ENCODE measurements around the gene YIPF5. TPM values are rescaled to one million over a fixed set of nuclear protein-coding genes. Genes with fewer than 3 reads are reported as not detected.

YIPF5 gene
- total RNA-seq, 1 donor from 2014 or later = 48.6 TPM

DNA sequence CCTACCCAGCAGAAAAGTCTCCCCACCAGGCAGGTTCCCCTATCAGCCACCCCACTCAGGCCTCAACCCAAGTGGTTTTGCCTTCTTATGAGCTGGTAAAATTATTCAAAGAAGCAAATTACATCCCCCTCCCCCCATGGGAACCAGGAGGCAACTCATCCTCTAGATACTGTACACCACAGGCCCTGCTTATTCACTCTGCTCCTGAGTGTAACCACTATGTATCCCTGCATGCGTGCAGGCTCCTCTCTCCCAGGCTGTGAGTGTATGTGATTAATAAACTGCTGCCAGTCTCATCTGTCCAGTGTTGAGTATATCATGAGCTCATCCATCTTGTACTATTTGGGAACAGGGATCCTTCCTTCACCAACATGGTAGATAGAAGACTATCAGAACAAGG, 8.8 kb upstream of the YIPF5 start:
- no peak for DNase-seq (ENCODE audit: low spot score)

DNA sequence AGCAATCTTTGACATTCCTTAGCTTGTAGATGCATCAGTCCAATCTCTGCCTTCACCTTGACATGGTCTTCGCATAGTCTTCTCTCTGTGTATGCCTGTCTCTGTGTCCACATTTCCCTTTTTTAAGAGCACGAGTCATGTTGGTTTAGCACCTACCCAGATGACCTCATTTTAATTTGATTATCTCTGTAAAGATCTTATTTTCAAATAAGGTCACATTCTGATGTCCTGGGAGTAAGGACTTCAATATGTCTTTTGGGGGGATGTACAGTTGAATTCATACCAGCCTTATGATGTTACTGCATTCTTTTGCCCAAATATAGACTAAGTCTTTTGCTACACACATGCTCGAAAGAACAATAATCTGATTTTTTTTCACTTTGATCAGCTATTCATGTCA, 7.1 kb upstream of the YIPF5 start:
- no peak for DNase-seq (ENCODE audit: low spot score)

DNA sequence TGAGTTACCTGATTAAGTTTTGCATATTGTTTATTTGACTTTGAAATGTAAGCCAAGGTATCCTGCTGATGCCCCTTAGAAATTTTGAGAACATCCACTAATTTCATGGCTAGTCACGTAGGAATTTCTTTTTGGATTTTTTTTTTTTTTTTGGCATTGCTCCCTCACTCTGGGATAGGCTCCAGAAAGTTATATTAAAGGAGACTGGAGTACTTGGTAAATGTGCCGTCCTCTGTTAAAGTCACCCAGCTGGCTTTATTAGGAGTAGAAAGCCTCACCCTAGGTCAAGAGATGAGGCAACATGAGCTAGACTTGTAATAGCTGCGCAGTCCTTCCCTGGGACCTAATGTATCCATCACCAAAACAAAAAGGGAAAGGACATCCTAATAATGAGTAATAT, 3.3 kb upstream of the YIPF5 start:
- no peak for DNase-seq (ENCODE audit: low spot score)

DNA sequence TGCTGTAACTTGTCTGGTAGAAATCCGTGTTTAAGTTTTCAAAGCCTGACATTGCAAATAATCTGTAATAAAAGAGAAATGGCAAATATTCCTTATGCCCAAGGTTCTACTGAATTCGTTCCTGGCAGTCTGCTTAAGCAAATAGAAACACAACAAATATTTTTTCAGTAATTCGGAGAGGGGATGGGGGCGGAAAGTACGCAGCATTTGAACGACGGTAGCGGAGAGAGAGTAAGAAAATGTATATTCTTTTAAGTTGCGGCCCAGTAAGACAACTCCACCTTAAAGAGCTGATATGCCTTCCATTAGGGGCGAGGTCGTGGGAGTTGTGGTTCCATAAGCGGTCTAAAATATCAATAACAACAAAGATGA, 569 bp downstream of the YIPF5 start:
- DNase-seq (ENCODE audit: low spot score) = no peak

GRCh38 chr5:144167998-144168397, 2.5 kb downstream of the YIPF5 start:
- no peak for DNase-seq (ENCODE audit: low spot score)

- DNase-seq (ENCODE audit: low spot score) = no peak
Measured at GRCh38 chr5:144166696-144167095, 3.8 kb downstream of the YIPF5 start.

DNA sequence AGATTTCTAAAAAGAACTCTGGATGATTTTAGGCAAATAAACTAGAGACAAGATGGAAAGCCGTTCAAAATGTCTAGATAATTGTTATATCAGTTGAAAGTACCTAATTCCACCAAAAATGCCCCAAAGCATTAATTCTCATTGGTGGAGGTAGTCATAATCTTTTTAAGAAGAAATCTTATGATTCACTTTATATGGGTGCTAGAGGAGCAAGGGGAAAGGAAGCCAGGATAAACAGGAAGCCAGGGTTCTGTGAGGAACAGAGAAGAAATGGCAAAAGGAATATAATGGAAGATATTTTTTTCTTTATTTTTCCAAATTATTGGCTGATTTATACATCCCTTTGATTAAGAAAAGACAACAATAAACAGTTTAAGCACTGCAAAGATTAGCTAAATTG, 7.8 kb downstream of the YIPF5 start:
- no peak for DNase-seq (ENCODE audit: low spot score)

DNA sequence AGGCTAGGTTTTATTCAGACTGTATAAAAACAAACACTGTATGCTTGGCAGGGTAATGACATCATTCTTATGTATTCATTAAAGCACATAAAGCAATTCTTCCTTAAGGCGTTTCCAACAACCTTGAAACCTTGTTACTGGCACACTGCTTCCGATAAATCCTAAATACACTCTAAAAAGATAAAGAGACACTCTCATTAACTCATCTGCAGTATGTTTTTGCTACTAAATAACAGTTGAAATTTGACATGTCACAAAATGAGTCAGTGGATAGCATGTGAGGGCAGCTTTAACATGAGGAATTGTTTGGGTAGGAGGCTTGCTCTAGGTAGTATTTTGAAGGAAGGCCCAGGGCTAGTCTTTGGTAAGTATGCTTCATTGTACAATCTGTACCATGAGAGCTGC, 13.7 kb downstream of the YIPF5 start:
- DNase-seq (ENCODE audit: low spot score) = no peak

DNA sequence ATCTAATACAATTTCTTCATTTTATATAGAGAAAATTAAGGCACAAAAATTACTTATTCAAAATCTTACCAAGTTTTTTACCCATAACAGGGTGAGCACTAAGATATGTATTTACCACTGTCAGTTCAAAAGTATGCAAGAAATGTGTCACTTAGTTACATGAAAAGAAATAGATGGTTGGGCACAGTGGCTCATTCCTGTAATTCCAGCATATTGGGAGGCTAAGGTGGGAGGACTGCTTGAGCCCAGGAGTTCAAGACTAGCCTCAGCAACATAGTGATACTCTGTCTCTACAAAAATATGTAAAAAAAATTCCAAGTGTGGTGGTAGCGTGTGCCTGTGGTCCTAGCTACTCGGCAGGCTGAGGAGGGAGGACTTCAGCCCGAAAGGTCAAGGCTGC, 19.4 kb downstream of the YIPF5 start:
- no peak for DNase-seq (ENCODE audit: low spot score)

DNA sequence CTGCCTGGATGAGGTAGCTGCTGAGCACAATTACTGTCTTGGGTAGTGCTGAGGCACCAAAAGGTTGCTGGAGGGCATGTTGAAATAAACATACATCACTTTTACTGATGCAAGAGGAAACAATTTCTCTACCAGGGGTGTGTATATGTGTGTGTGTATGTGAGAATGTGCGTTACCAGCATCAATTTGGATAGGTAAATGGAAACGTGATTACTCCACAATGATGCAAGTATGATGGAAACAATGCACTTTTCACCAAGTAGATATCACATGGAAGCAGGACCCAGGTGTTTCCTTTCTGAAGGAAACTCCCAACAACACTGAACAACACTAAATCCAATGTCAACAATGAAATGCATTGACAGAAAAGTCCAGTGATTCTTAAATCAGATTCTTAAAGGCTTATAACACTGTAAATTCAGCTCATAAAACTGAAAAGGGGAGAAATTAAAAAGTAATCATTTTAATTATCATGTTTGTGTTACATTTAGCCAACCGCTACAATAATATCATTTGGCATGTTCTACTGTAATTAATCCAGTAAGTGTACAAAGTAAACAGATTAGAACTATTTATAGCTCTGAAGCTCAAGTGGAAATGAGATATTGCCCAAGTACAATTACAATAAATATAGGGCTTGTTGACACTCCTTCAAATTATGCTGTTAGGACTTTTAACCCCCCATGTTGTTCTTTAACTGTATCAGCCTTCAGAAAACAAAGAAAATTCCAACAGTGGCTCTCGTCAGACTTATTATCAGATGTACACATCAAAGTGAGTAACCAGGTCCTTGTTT, 25.3 kb downstream of the YIPF5 start:
- DNase-seq (ENCODE audit: low spot score) = no peak

GRCh38 chr5:144143625-144144024, 26.8 kb downstream of the YIPF5 start:
- DNase-seq (ENCODE audit: low spot score) = no peak

DNA sequence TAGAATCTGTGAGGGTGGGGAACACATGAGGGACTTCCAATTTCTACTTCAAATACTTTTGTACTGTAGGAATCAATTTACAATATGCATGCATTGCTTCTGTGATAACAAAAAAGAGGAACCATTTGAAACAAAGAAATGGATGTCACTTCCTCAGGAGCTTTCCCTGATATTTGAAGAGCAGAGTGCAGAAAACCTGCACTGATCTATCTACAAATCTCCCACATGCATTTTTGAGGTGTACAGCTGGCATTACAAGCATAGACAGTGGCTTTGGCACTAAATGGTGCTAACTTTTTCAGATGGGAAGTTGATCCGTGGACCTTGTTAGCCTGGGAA, 27.7 kb downstream of the YIPF5 start:
- no peak for DNase-seq (ENCODE audit: low spot score)

- DNase-seq (ENCODE audit: low spot score) = no peak
Measured at GRCh38 chr5:144142139-144142823, 28.2 kb downstream of the YIPF5 start.

DNA sequence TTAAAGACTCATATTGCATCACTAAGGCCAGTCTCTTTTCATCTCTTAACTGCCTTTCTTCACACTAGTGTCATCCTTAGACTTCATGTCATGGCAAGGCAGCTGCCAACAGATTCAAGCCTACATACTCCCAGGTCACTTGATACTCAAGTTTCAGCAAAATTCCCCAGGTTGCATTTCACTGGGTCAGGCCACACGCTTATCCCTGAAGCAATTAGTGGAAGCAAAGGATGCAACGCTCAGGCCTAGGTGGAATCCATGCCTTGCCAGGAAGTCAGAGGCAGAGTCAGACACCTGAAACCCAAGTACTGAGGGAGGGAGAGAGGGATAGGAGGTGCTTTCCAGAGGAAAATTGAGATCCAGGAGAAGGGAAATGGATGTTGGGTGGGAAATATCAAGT, 28.9 kb downstream of the YIPF5 start:
- DNase-seq (ENCODE audit: low spot score) = no peak

DNA sequence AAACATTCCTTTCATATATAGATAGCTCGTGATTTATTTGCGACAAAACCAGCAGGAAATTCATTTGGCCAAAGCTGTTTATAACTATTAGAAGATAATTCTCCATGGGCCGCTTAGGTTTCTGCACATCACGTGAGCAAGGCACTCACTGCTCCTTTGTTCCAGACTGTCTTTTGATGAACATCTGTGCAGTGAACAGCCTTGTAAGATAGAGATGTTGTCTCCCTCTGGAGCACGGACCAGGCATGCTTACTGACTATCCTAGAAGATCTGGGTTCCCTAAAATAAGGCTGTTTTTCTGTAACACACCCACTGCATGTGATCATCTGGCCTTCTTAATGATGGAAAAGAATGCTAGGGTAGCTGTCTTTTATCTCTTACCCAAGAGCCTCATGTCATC, 30.9 kb downstream of the YIPF5 start:
- no peak for DNase-seq (ENCODE audit: low spot score)

DNA sequence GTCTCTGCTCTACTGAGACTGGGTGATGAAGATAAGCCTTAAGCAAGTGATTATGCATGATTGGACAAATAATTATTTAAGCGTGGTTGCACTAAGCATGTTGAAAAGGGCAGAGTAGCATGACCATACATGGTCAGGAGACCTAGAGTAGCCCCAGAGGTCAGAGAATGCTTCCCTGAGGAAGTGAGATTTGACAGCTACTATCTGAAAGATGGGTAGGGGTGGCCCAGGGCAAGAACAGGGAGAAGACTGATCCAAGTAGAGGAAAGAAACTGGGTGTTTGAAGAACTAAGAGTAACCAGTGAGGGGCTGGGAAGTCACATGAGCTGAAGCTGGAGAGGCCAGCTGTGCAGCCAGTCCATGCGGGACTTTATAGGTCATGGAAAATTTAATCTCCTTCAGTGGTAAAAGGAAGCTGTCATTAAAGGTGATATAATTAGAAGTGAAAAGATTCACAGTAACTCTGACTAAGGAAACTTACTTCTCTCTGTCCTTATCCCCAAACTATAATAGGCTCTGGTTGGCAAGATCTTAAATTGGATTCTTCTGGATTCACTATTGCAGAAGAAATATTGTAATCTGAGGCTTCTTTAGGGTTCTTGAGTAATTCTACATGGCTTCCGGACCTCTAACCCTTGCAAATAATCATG, 35.2 kb downstream of the YIPF5 start:
- no peak for DNase-seq (ENCODE audit: low spot score)

- DNase-seq (ENCODE audit: low spot score) = no peak
Measured at GRCh38 chr5:144134194-144134826, 36.1 kb downstream of the YIPF5 start.

DNA sequence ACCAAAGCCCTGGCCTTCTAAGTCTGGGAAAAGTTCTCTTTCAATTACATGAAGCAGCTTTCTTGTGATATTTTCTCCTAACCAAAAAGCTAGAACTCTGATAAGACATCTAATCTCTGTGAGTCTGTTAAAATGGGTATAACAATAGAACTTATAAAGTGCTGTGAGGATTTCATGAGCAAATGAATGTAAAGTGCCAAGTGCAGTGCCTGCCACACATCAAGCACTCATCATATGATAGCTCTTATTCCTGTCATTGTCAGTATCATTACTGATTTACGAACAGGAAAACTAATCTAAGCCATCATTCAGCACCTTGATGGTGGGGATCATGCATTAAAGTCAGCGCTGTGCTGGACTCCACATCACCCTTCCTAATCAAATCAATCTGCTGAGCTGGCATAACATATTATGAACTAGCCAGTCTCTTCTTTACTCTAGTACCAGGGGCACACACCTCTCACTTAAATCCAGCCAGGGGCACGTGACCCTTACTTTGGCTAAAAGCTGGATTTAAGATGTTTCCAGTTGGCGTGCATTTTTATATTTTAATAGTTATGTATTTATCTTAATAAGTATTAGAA, 37.3 kb downstream of the YIPF5 start:
- DNase-seq (ENCODE audit: low spot score) = no peak

- no peak for DNase-seq (ENCODE audit: low spot score)
Measured at GRCh38 chr5:144131261-144131660, 39.2 kb downstream of the YIPF5 start.

GRCh38 chr5:144130306-144130705, 40.2 kb downstream of the YIPF5 start:
- no peak for DNase-seq (ENCODE audit: low spot score)

GRCh38 chr5:144128844-144129243, 41.6 kb downstream of the YIPF5 start:
- DNase-seq (ENCODE audit: low spot score) = no peak

- no peak for DNase-seq (ENCODE audit: low spot score)
Measured at GRCh38 chr5:144126707-144127106, 43.8 kb downstream of the YIPF5 start.

Data from mucosa of gallbladder (tissue), 1 donor.